Fibroblast of peridontal ligament (primary cell): ENCODE results near the gene FSIP1.

ENCODE experiments used
- DNase-seq: peaks from one replicate; pipeline ENCODE4 v3.0.0-alpha.2; 2010; ENCODE audit errors: extremely low read depth

FSIP1 gene

GRCh38 chr15:39621976-39622375 is 160.7 kb downstream of the FSIP1 start:
- DNase-seq: no peak

- DNase-seq: no peak
Measured at GRCh38 chr15:39621210-39621609, 161.4 kb downstream of the FSIP1 start.

GRCh38 chr15:39618063-39618823 is 164.4 kb downstream of the FSIP1 start:
- peak; percentile 66 for DNase-seq

- DNase-seq: no peak
Measured at GRCh38 chr15:39616731-39617455, 165.7 kb downstream of the FSIP1 start.

- DNase-seq: no peak
Measured at GRCh38 chr15:39613861-39614260, 168.8 kb downstream of the FSIP1 start.

- DNase-seq: no peak
Measured at GRCh38 chr15:39613271-39613670, 169.4 kb downstream of the FSIP1 start.

GRCh38 chr15:39610665-39611064 is 172.0 kb downstream of the FSIP1 start:
- DNase-seq: no peak

GRCh38 chr15:39609166-39609916 is 173.3 kb downstream of the FSIP1 start:
- DNase-seq: no peak

GRCh38 chr15:39608185-39609139 is 174.2 kb downstream of the FSIP1 start:
- no peak for DNase-seq

- DNase-seq: peak; percentile 38
Measured at GRCh38 chr15:39605146-39605545, 177.5 kb downstream of the FSIP1 start.

GRCh38 chr15:39602143-39602542 is 180.5 kb downstream of the FSIP1 start:
- no peak for DNase-seq

GRCh38 chr15:39599871-39600270 is 182.8 kb downstream of the FSIP1 start:
- peak; percentile 73 for DNase-seq

GRCh38 chr15:39598958-39599845 is 183.4 kb downstream of the FSIP1 start:
- DNase-seq: peak; percentile 84

- peak; percentile 94 for DNase-seq
Measured at GRCh38 chr15:39598186-39598850, 184.3 kb downstream of the FSIP1 start.

- DNase-seq: no peak
Measured at GRCh38 chr15:39597751-39598185, 184.9 kb downstream of the FSIP1 start.

- DNase-seq: no peak
Measured at GRCh38 chr15:39597336-39597735, 185.3 kb downstream of the FSIP1 start.

- DNase-seq: peak; percentile 71
Measured at GRCh38 chr15:39596358-39597051, 186.1 kb downstream of the FSIP1 start.

GRCh38 chr15:39595338-39596221 is 187.1 kb downstream of the FSIP1 start:
- peak; percentile 61 for DNase-seq
